Loucy (cell line): Measurements from ENCODE around the gene FAM200C.

ENCODE experiments used
- H2AFZ ChIP-seq: fragments of 200-600 bp; sonication (generic); 2 replicates; pipeline ENCODE4 v1.6.0; 2016; ENCODE audit warnings: antibody characterized with exemption, mild to moderate bottlenecking, low read length, moderate library complexity
- H3F3A ChIP-seq: fragments of 200-600 bp; 2 replicates; pipeline ENCODE4 v1.6.0; 2016; ENCODE audit warnings: antibody characterized with exemption, low read depth, mild to moderate bottlenecking
- H3K27me3 ChIP-seq: fragments of 200-600 bp; sonication (generic); 2 replicates; pipeline ENCODE4 v1.6.1; 2014; ENCODE audit warnings: low read length, mild to moderate bottlenecking; ENCODE audit not compliant: insufficient read depth, poor library complexity, severe bottlenecking
- H3K36me3 ChIP-seq: fragments of 200-600 bp; sonication (generic); 2 replicates; pipeline ENCODE4 v1.6.1; 2016; ENCODE audit warnings: low read length; ENCODE audit not compliant: insufficient read depth
- H3K4me1 ChIP-seq: fragments of 200-600 bp; sonication (generic); 2 replicates; pipeline ENCODE4 v1.5.1; 2014; ENCODE audit warnings: low read length, mild to moderate bottlenecking; ENCODE audit not compliant: insufficient read depth, poor library complexity, severe bottlenecking
- H3K4me2 ChIP-seq: fragments of 200-600 bp; sonication (generic); 2 replicates; pipeline ENCODE4 v1.6.0; 2014; ENCODE audit warnings: antibody characterized with exemption, low read length, low read depth, mild to moderate bottlenecking; ENCODE audit not compliant: poor library complexity, severe bottlenecking
- H3K4me3 ChIP-seq: fragments of 200-600 bp; sonication (generic); 2 replicates; pipeline ENCODE4 v1.5.1; 2014; ENCODE audit warnings: low read length, mild to moderate bottlenecking, mixed read lengths; ENCODE audit not compliant: poor library complexity, severe bottlenecking
- H3K79me2 ChIP-seq: fragments of 200-600 bp; sonication (generic); 2 replicates; pipeline ENCODE4 v1.6.1; 2014; ENCODE audit warnings: low read length; ENCODE audit not compliant: insufficient read depth
- H3K9ac ChIP-seq: fragments of 200-600 bp; sonication (generic); 2 replicates; pipeline ENCODE4 v1.6.0; 2014; ENCODE audit warnings: mild to moderate bottlenecking, low read depth, low read length, moderate library complexity; ENCODE audit not compliant: poor library complexity, severe bottlenecking
- H3K9me2 ChIP-seq: fragments of 200-600 bp; sonication (generic); replicated peaks from 2 replicates; pipeline ENCODE4 v1.6.1; 2016; ENCODE audit warnings: low read depth, low read length, mixed read lengths
- H3K9me3 ChIP-seq: fragments of 200-600 bp; sonication (generic); 2 replicates; pipeline ENCODE4 v1.6.1; 2014; ENCODE audit warnings: mild to moderate bottlenecking, antibody characterized with exemption, low read length, low read depth; ENCODE audit not compliant: insufficient read depth
- H4K20me1 ChIP-seq: fragments of 200-600 bp; sonication (generic); 2 replicates; pipeline ENCODE4 v1.6.0; 2014; ENCODE audit warnings: antibody characterized with exemption, low read length, mild to moderate bottlenecking; ENCODE audit not compliant: insufficient read depth, poor library complexity, severe bottlenecking
- CTCF ChIP-seq: fragments of 200-600 bp; sonication (generic); conservative IDR thresholded peaks from 2 replicates; pipeline ENCODE4 v1.5.1; 2014; ENCODE audit warnings: mild to moderate bottlenecking, antibody characterized with exemption, low read length
- EZH2phosphoT487 ChIP-seq: fragments of 200-600 bp; IDR thresholded peaks from 2 replicates; pipeline ENCODE4 v1.6.1; 2018; ENCODE audit warnings: antibody characterized with exemption, mild to moderate bottlenecking, moderate library complexity, borderline replicate concordance

The FAM200C gene

GRCh38 chr5:160359242-160359641, 40.6 kb downstream of the FAM200C start:
- no peak overlapping the region for H3K4me3 ChIP-seq
- no peak overlapping the region for H3K9ac ChIP-seq
- TF ChIP-seq EZH2phosphoT487 (no peak), CTCF (no peak)
- no peak overlapping the region for H3K4me2 ChIP-seq
- no peaks in the 10 kb centered on the region for H3K27me3 ChIP-seq
- no peaks in the 10 kb centered on the region for H4K20me1 ChIP-seq
- no peaks in the 10 kb centered on the region for H3K79me2 ChIP-seq
- H3K4me1 ChIP-seq = no peaks in the 10 kb centered on the region
- H3K9me2 ChIP-seq = no peaks in the 10 kb centered on the region
- no peaks in the 10 kb centered on the region for H3F3A ChIP-seq
- H3K36me3 ChIP-seq = no peaks in the 10 kb centered on the region
- no peak overlapping the region for H2AFZ ChIP-seq
- H3K9me3 ChIP-seq = no peaks in the 10 kb centered on the region

- Histone ChIP-seq H3K36me3 (no peaks in the 10 kb centered on the region), H3K4me3 (no peak overlapping the region), H4K20me1 (no peaks in the 10 kb centered on the region), H3K9ac (no peak overlapping the region), H3K27me3 (no peaks in the 10 kb centered on the region), H2AFZ (no peak overlapping the region), H3K79me2 (no peaks in the 10 kb centered on the region), H3K4me2 (no peak overlapping the region), H3F3A (no peaks in the 10 kb centered on the region), H3K9me2 (no peaks in the 10 kb centered on the region), H3K9me3 (no peaks in the 10 kb centered on the region), H3K4me1 (no peaks in the 10 kb centered on the region)
- TF ChIP-seq EZH2phosphoT487 (no peak), CTCF (no peak)
Measured at GRCh38 chr5:160357861-160358411, 41.9 kb downstream of the FAM200C start.

- Histone ChIP-seq H3K36me3 (no peaks in the 10 kb centered on the region), H3F3A (no peaks in the 10 kb centered on the region), H3K4me2 (no peak overlapping the region), H4K20me1 (no peaks in the 10 kb centered on the region), H3K9me2 (no peaks in the 10 kb centered on the region), H3K9me3 (no peaks in the 10 kb centered on the region), H3K4me1 (no peaks in the 10 kb centered on the region), H3K4me3 (no peak overlapping the region), H2AFZ (no peak overlapping the region), H3K27me3 (no peaks in the 10 kb centered on the region), H3K79me2 (no peaks in the 10 kb centered on the region), H3K9ac (no peak overlapping the region)
- no peak for TF ChIP-seq CTCF
- no peak for TF ChIP-seq EZH2phosphoT487
Measured at GRCh38 chr5:160357394-160357793, 42.5 kb downstream of the FAM200C start.
